Measurements from ENCODE around the gene KLRF1. TPM values are rescaled to one million over a fixed set of nuclear protein-coding genes. Genes with fewer than 3 reads are reported as not detected.

KLRF1 gene, protein sequence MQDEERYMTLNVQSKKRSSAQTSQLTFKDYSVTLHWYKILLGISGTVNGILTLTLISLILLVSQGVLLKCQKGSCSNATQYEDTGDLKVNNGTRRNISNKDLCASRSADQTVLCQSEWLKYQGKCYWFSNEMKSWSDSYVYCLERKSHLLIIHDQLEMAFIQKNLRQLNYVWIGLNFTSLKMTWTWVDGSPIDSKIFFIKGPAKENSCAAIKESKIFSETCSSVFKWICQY
- total RNA-seq (under 1 TPM; 0.22 to 0.40 TPM), polyA plus RNA-seq (ENCODE audit: insufficient read length in 2 of 2) (under 1 TPM; 0.21 to 0.24 TPM)
- long read RNA-seq, donor 1 = 0 reads
- long read RNA-seq, donor 2 = 0 reads
- long read RNA-seq, donor 3 = 0 reads
- long read RNA-seq, donor 4, partial matches to known transcripts = 191 of 192 reads
- long read RNA-seq, donor 4, other reads (novel, unspliced or antisense) = 0 of 192 reads

- Histone ChIP-seq H3K4me3 (ENCODE audit: low read depth, low read length) (no peak within 1 kb of the TSS), H3K27me3 (ENCODE audit: control insufficient read depth, insufficient read depth, low read length) (no peaks in the 10 kb centered on the region), H3K36me3 (ENCODE audit: control insufficient read depth, insufficient read depth, low read length) (no peaks in the 10 kb centered on the region), H3K9me3 (ENCODE audit: control insufficient read depth, insufficient read depth, low read length) (no peaks in the 10 kb centered on the region), H3K4me1 (ENCODE audit: control insufficient read depth, insufficient read depth, low read length) (no peaks in the 10 kb centered on the region), H3K27ac (ENCODE audit: low read depth, low read length) (no peak within 1 kb of the TSS)
- WGBS (ENCODE audit: insufficient coverage) = no CpG with 5 or more reads among the region's 3 CpGs
- no peak for DNase-seq (ENCODE audit: low read depth in 4 of 6, low spot score in 6 of 6)
Observed at GRCh38 chr12:9827209-9827888, at the start of gene KLRF1. KLRF1 (plus strand) TSS chr12:9827481; CDS start chr12:9827545, 64 bp downstream.

DNA sequence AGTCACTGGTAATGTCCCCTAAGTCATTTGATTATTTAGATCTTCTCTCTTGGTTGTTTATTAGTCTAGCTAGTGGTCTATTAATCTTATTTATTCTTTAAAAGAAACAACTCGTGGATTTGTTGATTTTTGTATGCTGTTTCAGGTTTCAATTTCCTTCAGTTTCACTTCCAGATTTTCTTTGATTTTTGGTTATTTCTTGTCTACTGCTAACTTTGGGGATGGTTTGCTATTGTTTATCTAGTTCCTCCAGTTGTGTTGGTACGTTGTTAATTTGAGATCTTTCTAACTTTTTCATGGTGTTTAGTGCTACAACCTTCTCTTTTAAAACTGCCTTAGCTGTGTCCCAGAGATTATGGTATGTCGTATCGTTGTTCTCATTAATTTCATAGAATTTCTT lies 48.1 kb upstream of the KLRF1 start:
- no peak overlapping the region for H3K27ac ChIP-seq (ENCODE audit: low read depth, low read length)
- no peaks in the 10 kb centered on the region for H3K4me1 ChIP-seq (ENCODE audit: control insufficient read depth, insufficient read depth, low read length)
- no peak overlapping the region for H3K4me3 ChIP-seq (ENCODE audit: low read depth, low read length)
- no CpG with 5 or more reads among the region's 4 CpGs for WGBS (ENCODE audit: insufficient coverage)
- no peak for DNase-seq (ENCODE audit: low read depth in 4 of 6, low spot score in 6 of 6)
- H3K27me3 ChIP-seq (ENCODE audit: control insufficient read depth, insufficient read depth, low read length) = no peaks in the 10 kb centered on the region
- no peaks in the 10 kb centered on the region for H3K9me3 ChIP-seq (ENCODE audit: control insufficient read depth, insufficient read depth, low read length)
- H3K36me3 ChIP-seq (ENCODE audit: control insufficient read depth, insufficient read depth, low read length) = no peaks in the 10 kb centered on the region

DNA sequence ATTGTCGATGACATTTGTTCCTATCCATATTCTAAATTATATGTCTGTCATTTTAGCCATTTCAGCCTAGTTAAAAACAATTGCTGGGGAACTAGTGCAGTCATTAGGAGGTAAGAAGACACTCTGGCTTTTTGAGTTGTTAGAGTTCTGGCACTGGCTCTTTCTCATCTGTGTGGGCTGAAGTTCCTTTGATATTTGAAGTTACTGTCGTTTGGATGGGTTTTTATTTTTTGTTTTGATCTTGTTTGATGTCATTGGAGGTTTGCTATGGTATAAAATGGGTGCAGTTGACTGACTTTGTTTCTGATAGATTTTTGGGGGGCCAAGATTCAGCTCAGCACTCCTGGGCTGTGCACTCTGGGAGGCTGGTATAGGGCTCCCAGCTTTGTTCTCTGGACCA lies 45.9 kb upstream of the KLRF1 start:
- Histone ChIP-seq H3K27ac (ENCODE audit: low read depth, low read length) (no peak overlapping the region), H3K9me3 (ENCODE audit: control insufficient read depth, insufficient read depth, low read length) (peaks cover 2% of the 10 kb centered on the region), H3K4me1 (ENCODE audit: control insufficient read depth, insufficient read depth, low read length) (no peaks in the 10 kb centered on the region), H3K27me3 (ENCODE audit: control insufficient read depth, insufficient read depth, low read length) (no peaks in the 10 kb centered on the region), H3K36me3 (ENCODE audit: control insufficient read depth, insufficient read depth, low read length) (no peaks in the 10 kb centered on the region), H3K4me3 (ENCODE audit: low read depth, low read length) (no peak overlapping the region)
- WGBS (ENCODE audit: insufficient coverage) = 50% methylated on average over 1 of the region's 2 CpGs
- DNase-seq (ENCODE audit: low read depth in 4 of 6, low spot score in 6 of 6) = no peak

- DNase-seq (ENCODE audit: low read depth in 4 of 6, low spot score in 6 of 6) = no peak
- no peaks in the 10 kb centered on the region for H3K27me3 ChIP-seq (ENCODE audit: control insufficient read depth, insufficient read depth, low read length)
- no peaks in the 10 kb centered on the region for H3K4me1 ChIP-seq (ENCODE audit: control insufficient read depth, insufficient read depth, low read length)
- H3K4me3 ChIP-seq (ENCODE audit: low read depth, low read length) = no peak overlapping the region
- H3K36me3 ChIP-seq (ENCODE audit: control insufficient read depth, insufficient read depth, low read length) = no peaks in the 10 kb centered on the region
- 55% methylated on average over 5 of the region's 7 CpGs for WGBS (ENCODE audit: insufficient coverage)
- no peak overlapping the region for H3K27ac ChIP-seq (ENCODE audit: low read depth, low read length)
- H3K9me3 ChIP-seq (ENCODE audit: control insufficient read depth, insufficient read depth, low read length) = peaks cover 2% of the 10 kb centered on the region
Observed at GRCh38 chr12:9782547-9783382, 44.5 kb upstream of the KLRF1 start.

- Histone ChIP-seq H3K27me3 (ENCODE audit: control insufficient read depth, insufficient read depth, low read length) (no peaks in the 10 kb centered on the region), H3K4me3 (ENCODE audit: low read depth, low read length) (no peak overlapping the region), H3K9me3 (ENCODE audit: control insufficient read depth, insufficient read depth, low read length) (peaks cover 2% of the 10 kb centered on the region), H3K4me1 (ENCODE audit: control insufficient read depth, insufficient read depth, low read length) (no peaks in the 10 kb centered on the region), H3K36me3 (ENCODE audit: control insufficient read depth, insufficient read depth, low read length) (no peaks in the 10 kb centered on the region), H3K27ac (ENCODE audit: low read depth, low read length) (no peak overlapping the region)
- WGBS (ENCODE audit: insufficient coverage) = no CpG with 5 or more reads among the region's 2 CpGs
- no peak for DNase-seq (ENCODE audit: low read depth in 4 of 6, low spot score in 6 of 6)
Observed at GRCh38 chr12:9784326-9784725, 43.0 kb upstream of the KLRF1 start.

DNA sequence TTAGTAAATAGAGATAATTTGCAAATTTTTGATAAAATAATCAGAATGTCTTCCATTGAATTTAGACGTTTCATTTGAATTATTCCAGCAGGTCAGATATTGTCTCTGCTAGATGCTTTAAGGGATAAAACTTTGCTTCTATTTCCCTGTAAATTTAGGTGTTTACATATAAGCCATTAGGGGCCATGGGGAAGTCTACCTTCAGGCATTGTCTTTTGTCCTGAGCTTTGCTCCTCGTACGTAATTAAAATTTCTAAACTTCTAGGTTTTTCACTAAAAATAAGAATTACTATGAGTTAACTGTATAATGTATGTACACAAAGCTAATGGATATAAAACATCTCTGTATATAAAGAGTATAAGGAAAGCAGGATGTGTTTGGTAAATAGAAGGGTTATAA lies 42.5 kb upstream of the KLRF1 start:
- Histone ChIP-seq H3K36me3 (ENCODE audit: control insufficient read depth, insufficient read depth, low read length) (no peaks in the 10 kb centered on the region), H3K27me3 (ENCODE audit: control insufficient read depth, insufficient read depth, low read length) (no peaks in the 10 kb centered on the region), H3K9me3 (ENCODE audit: control insufficient read depth, insufficient read depth, low read length) (peaks cover 2% of the 10 kb centered on the region), H3K4me3 (ENCODE audit: low read depth, low read length) (no peak overlapping the region), H3K4me1 (ENCODE audit: control insufficient read depth, insufficient read depth, low read length) (no peaks in the 10 kb centered on the region), H3K27ac (ENCODE audit: low read depth, low read length) (no peak overlapping the region)
- DNase-seq (ENCODE audit: low read depth in 4 of 6, low spot score in 6 of 6) = no peak
- no CpG with 5 or more reads among the region's 3 CpGs for WGBS (ENCODE audit: insufficient coverage)

- H3K9me3 ChIP-seq (ENCODE audit: control insufficient read depth, insufficient read depth, low read length) = peaks cover 2% of the 10 kb centered on the region
- no peak for DNase-seq (ENCODE audit: low read depth in 4 of 6, low spot score in 6 of 6)
- H3K36me3 ChIP-seq (ENCODE audit: control insufficient read depth, insufficient read depth, low read length) = no peaks in the 10 kb centered on the region
- WGBS (ENCODE audit: insufficient coverage) = 54% methylated on average over 2 of the region's 6 CpGs
- no peaks in the 10 kb centered on the region for H3K27me3 ChIP-seq (ENCODE audit: control insufficient read depth, insufficient read depth, low read length)
- no peak overlapping the region for H3K27ac ChIP-seq (ENCODE audit: low read depth, low read length)
- H3K4me1 ChIP-seq (ENCODE audit: control insufficient read depth, insufficient read depth, low read length) = no peaks in the 10 kb centered on the region
- H3K4me3 ChIP-seq (ENCODE audit: low read depth, low read length) = no peak overlapping the region
Observed at GRCh38 chr12:9786726-9787717, 40.3 kb upstream of the KLRF1 start.

DNA sequence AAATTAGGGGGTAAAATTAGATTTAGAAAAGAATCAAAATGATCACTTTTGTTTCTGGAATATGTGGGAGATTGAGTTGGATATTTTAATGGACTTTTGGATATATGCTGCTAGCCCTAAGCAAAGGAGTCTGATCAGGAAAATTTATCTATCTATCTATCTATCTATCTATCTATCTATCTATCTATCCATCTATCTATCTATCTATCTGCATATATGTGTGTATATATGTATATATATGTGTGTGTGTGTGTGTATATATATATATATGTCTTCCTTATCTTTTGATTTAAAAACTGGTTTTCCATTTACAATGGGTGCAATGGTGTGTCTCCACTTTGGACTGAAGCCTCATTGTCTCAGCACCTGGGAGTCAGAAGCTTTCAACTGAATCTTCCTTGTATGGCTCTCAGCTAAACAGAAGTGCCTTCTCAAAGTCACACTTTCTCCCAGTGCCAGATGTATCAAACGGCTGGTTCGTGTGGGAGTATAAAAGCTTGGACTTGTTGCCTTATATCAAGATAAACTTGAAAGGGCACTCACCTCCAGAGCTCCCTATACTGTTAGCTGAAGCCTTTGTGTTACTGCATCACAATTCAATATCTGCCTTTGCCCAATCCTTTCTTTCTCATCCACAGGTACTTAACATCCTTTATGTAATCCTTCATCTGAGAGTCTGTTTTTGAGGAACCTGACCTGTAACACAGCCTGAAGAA lies 34.9 kb upstream of the KLRF1 start:
- H3K36me3 ChIP-seq (ENCODE audit: control insufficient read depth, insufficient read depth, low read length) = no peaks in the 10 kb centered on the region
- H3K4me1 ChIP-seq (ENCODE audit: control insufficient read depth, insufficient read depth, low read length) = no peaks in the 10 kb centered on the region
- no peak for DNase-seq (ENCODE audit: low read depth in 4 of 6, low spot score in 6 of 6)
- no CpG with 5 or more reads among the region's 2 CpGs for WGBS (ENCODE audit: insufficient coverage)
- no peak overlapping the region for H3K27ac ChIP-seq (ENCODE audit: low read depth, low read length)
- H3K9me3 ChIP-seq (ENCODE audit: control insufficient read depth, insufficient read depth, low read length) = no peaks in the 10 kb centered on the region
- H3K27me3 ChIP-seq (ENCODE audit: control insufficient read depth, insufficient read depth, low read length) = no peaks in the 10 kb centered on the region
- H3K4me3 ChIP-seq (ENCODE audit: low read depth, low read length) = no peak overlapping the region

All from spinal cord (tissue), 10 donors.